Neural crest cell (in vitro differentiated cells): ENCODE data around the gene OCA2. TPM values are rescaled to one million over a fixed set of nuclear protein-coding genes. Genes with fewer than 3 reads are reported as not detected.
A peak's percentile ranks its signal among the peaks of the same experiment; 100 is the strongest.

Experiments used
- DNase-seq: peaks from one replicate; pipeline ENCODE4 v3.0.0; 2021; ENCODE audit warnings: low read depth, mixed read lengths, low spot score
- H3K27ac Mint-ChIP-seq: one replicate; pipeline ENCODE4 v1.8.0; 2021; ENCODE audit warnings: mild to moderate bottlenecking, mixed read lengths; ENCODE audit not compliant: unreplicated experiment
- H3K27me3 Mint-ChIP-seq: 2 replicates; pipeline ENCODE4 v1.8.0; 2021; ENCODE audit warnings: low read depth, mild to moderate bottlenecking, mixed read lengths
- H3K36me3 Mint-ChIP-seq: 2 replicates; pipeline ENCODE4 v1.8.0; 2021; ENCODE audit warnings: low read depth, mild to moderate bottlenecking, mixed read lengths
- H3K4me1 Mint-ChIP-seq: 2 replicates; pipeline ENCODE4 v1.8.0; 2021; ENCODE audit warnings: mixed read lengths
- H3K4me3 Mint-ChIP-seq: one replicate; pipeline ENCODE4 v1.8.0; 2021; ENCODE audit warnings: mild to moderate bottlenecking, mixed read lengths
- H3K9me3 Mint-ChIP-seq: 2 replicates; pipeline ENCODE4 v1.8.0; 2021; ENCODE audit warnings: mixed read lengths
- total RNA-seq: library from RNA; stranded (reverse); gene quantifications from 2 replicates; pipeline ENCODE4 v1.2.1, GENCODE V29; 2021
- TF ChIP-seq, protein P1 (sequence below): fragments of 200-600 bp; sonication (generic); conservative IDR thresholded peaks from 2 replicates; pipeline ENCODE4 v1.5.0; 2021; ENCODE audit warnings: antibody characterized with exemption, mild to moderate bottlenecking

OCA2 gene
- total RNA-seq, 1 donor from 2014 or later = 0.19 TPM

DNA sequence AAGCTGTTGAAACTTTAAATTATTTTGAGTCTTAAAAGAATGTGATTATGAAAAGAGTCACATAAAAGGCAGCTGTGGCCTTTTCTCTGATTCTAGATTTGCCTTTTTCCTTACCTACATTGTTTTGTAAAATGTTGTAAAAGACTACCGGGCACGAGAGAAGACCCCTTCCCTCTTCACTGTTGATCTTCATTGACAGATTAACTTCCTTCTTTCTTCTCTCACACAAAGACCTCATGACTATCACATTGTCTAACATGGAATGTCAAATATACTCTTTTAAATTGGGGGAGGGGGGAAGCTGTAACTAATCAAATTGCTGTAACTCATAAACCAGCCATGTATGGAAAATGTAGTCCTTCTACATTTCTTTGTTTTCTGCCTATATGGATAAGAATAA, 68.3 kb downstream of the OCA2 start:
- Mint-ChIP-seq H3K27me3 (no peaks in the 10 kb centered on the region), H3K9me3 (no peaks in the 10 kb centered on the region), H3K36me3 (no peaks in the 10 kb centered on the region), H3K27ac (no peak overlapping the region), H3K4me3 (no peak overlapping the region), H3K4me1 (peaks cover 4% of the 10 kb centered on the region)
- DNase-seq = no peak
- TF ChIP-seq, protein P1, sequence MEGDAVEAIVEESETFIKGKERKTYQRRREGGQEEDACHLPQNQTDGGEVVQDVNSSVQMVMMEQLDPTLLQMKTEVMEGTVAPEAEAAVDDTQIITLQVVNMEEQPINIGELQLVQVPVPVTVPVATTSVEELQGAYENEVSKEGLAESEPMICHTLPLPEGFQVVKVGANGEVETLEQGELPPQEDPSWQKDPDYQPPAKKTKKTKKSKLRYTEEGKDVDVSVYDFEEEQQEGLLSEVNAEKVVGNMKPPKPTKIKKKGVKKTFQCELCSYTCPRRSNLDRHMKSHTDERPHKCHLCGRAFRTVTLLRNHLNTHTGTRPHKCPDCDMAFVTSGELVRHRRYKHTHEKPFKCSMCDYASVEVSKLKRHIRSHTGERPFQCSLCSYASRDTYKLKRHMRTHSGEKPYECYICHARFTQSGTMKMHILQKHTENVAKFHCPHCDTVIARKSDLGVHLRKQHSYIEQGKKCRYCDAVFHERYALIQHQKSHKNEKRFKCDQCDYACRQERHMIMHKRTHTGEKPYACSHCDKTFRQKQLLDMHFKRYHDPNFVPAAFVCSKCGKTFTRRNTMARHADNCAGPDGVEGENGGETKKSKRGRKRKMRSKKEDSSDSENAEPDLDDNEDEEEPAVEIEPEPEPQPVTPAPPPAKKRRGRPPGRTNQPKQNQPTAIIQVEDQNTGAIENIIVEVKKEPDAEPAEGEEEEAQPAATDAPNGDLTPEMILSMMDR = no peak

DNA sequence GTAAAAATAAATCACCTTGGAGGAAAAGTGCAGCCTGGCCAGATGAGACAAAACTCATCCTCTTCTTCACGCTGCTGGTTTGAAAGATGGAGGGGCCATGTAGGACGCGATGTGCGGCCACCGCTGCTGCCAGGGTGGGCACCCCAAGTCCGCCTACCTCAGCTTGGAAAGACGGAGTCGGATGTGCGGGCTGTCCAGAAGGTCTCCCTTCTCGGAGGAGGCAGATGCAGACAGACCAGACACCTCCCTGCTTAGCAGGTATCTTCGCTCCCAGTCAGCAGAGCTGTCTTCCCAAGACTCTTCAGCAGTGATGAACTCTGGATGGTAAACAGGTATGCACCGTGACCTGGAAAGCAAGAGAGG, 71.4 kb downstream of the OCA2 start:
- peaks cover 4% of the 10 kb centered on the region for H3K4me1 Mint-ChIP-seq
- no peak overlapping the region for H3K27ac Mint-ChIP-seq
- H3K9me3 Mint-ChIP-seq = no peaks in the 10 kb centered on the region
- no peaks in the 10 kb centered on the region for H3K27me3 Mint-ChIP-seq
- H3K36me3 Mint-ChIP-seq = no peaks in the 10 kb centered on the region
- TF ChIP-seq, protein P1 = no peak
- DNase-seq = no peak
- H3K4me3 Mint-ChIP-seq = no peak overlapping the region

DNA sequence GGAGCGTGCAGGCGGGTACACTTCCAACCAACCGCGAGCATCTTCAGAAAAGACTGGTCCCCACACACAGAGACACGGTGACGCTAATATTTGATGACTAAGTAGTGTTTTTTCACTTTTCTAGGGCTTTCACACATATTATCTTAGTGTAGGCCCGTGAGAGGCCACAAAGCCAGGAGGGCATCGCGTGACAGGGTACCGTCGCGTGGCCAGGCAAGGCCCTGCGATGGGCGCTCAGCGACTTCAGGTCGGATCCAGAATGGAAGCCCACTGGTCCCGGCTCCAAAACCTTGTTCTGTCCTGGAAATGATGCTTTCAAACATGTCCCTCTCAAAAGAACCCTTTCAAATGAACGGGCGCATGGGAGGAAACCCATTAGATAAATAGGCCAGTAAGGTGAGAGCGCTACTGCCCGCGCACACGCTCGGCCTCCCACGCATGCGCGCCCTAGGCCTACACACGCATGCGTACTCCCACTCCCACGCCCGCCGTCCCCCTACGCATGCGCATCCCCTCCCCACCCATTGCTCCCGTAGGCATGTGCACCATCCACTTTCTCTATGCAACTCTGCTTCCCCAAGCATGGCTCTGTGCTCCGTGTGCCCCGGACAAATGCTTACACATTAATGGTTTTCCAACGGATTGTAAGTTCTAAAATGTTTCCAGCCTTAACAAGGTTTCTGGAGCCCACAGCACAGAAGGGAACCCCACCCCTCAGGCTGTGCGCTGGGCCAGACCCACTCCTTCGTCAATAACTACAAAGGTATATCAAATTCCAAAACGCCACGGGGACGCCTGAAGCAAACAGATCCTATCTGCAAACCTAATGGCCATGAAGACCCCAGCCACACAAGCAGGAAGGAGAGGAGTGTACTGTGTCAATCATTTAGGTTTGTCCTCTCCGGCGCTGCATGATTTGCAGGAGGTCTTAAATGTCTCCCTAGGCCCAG, 72.1 kb downstream of the OCA2 start:
- no peaks in the 10 kb centered on the region for H3K9me3 Mint-ChIP-seq
- no peak overlapping the region for H3K27ac Mint-ChIP-seq
- H3K36me3 Mint-ChIP-seq = no peaks in the 10 kb centered on the region
- TF ChIP-seq, protein P1 = no peak
- H3K27me3 Mint-ChIP-seq = no peaks in the 10 kb centered on the region
- peaks cover 4% of the 10 kb centered on the region for H3K4me1 Mint-ChIP-seq
- no peak for DNase-seq
- no peak overlapping the region for H3K4me3 Mint-ChIP-seq

DNA sequence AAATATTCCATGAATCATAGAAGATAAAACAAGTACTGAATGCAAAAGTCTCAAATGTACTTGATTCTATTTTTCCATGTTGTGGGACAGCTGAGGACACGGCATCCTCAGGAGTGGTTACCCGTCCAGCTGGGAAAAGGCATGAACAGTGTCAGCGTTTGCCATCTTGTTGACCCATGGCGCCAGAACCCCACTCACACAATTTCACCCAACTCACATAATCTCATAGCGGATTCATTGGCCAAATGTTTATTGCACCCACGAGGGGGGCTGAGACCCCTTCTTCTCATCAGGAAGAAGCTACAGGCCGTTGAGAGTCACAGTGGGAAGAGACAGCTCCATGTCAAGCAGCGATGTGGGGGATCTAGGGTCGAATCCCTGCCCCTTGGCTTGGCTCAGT, 72.9 kb downstream of the OCA2 start:
- H3K9me3 Mint-ChIP-seq = no peaks in the 10 kb centered on the region
- TF ChIP-seq, protein P1 = no peak
- DNase-seq = no peak
- peaks cover 4% of the 10 kb centered on the region for H3K4me1 Mint-ChIP-seq
- no peaks in the 10 kb centered on the region for H3K36me3 Mint-ChIP-seq
- H3K27ac Mint-ChIP-seq = no peak overlapping the region
- no peaks in the 10 kb centered on the region for H3K27me3 Mint-ChIP-seq
- no peak overlapping the region for H3K4me3 Mint-ChIP-seq

DNA sequence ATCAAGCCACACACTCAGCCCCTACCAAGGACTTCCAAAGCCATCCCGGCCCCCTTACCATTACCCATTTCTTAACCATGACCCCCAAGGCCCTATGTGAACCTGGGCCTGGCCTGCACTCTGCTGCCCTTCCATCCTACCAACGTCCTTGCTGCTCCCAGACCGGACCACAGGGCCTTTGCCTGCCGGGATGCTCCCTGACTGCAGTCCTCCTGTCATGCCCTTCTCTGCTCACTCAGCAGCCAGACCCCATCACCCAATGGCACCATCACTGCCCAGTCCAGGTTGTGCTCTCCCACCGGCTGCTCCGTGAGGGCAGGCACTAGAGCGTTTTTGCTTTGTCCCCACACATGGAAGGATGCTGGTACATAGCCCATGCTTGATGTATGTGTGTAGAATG, 73.7 kb downstream of the OCA2 start:
- Mint-ChIP-seq H3K36me3 (no peaks in the 10 kb centered on the region), H3K27ac (peak overlapping the region; percentile 37)

More for the DNA sequence above, 73.7 kb downstream of the OCA2 start:
- H3K27me3 Mint-ChIP-seq = no peaks in the 10 kb centered on the region
- H3K9me3 Mint-ChIP-seq = no peaks in the 10 kb centered on the region
- TF ChIP-seq, protein P1 = no peak
- DNase-seq = no peak
- H3K4me1 Mint-ChIP-seq = no peaks in the 10 kb centered on the region
- no peak overlapping the region for H3K4me3 Mint-ChIP-seq
